ENCODE results near the gene COA1.
"Not testable (repeated sequence)": the region's sequence is repeated elsewhere in the genome, so short reads cannot be mapped to it uniquely, and the experiment has no call there.

- not testable (repeated sequence) for TF ChIP-seq CTCF, POLR2A (IDR thresholded peaks at IDR 0.05)
Observed at GRCh38 chr7:43715966-43716365, 13.4 kb downstream of the COA1 start.
